CMK (cell line): ENCODE data around the gene KIAA1549.
"Not testable (repeated sequence)": the region's sequence is repeated elsewhere in the genome, so short reads cannot be mapped to it uniquely, and the experiment has no call there.

Experiments
- DNase-seq: peaks from one replicate; pipeline ENCODE4 v3.0.0-alpha.2; 2010; ENCODE audit warnings: low read depth

The KIAA1549 gene

DNA sequence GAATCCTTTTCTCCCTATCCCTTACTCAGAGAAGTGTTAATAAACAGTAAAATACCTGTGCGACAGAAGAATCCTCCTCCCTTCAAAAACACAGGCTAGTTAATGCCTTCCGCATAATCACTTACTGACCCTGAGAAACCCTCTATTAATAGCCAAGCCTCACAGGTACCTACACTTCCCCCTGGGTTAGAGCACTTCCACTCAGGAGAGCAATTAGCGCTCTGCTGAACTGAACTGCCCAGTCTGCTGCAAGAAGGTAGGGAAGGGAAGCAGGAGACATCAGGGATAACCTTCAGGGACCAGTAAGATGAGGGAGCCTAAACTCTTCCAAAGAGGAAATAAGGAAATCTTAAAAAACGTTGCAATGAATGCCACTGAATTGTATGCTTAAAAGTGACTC is 39.6 kb downstream of the KIAA1549 start:
- no peak for DNase-seq

- DNase-seq: not testable (repeated sequence)
Measured at GRCh38 chr7:138940602-138941001, 40.6 kb downstream of the KIAA1549 start.

GRCh38 chr7:138937484-138937883 is 43.7 kb downstream of the KIAA1549 start:
- DNase-seq: no peak

GRCh38 chr7:138935465-138936011 is 45.7 kb downstream of the KIAA1549 start:
- DNase-seq: no peak

DNA sequence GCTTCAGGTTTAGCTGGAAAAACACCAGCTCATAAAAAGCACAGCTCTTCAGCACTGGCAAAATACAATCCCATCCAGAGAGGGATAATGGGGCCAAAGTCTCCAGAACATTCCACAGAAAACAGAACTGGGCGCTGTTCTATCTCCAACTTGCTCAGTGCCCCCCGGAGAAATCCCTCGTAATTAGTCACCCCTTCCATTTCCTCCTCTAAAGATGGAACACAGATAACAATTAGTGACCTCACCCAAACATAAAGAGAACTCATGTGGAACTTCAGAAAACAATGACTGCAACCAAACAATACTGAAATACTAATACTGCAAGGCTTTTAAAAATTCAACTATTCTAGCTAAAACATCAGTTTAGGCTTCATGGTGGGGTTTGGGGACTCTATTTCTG is 46.3 kb downstream of the KIAA1549 start:
- no peak for DNase-seq

DNA sequence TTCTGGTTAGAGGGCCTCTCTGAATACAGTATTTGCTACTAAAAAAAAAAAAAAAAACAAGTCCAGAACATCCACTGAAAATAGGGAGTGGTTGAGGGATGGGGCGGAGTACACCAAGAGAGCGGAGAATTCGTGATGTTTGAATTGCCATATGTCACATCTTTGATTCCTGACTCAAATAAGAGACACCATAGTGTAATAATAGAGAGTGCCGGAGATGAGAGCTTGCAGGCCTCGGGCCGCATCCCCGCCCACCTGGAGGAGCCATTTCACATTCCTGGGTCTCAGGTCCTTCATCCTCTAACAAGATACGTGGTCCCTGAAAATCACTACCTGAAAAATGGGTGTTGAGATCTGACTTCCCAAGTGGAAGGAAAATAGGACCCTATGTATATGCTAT is 46.8 kb downstream of the KIAA1549 start:
- no peak for DNase-seq

DNA sequence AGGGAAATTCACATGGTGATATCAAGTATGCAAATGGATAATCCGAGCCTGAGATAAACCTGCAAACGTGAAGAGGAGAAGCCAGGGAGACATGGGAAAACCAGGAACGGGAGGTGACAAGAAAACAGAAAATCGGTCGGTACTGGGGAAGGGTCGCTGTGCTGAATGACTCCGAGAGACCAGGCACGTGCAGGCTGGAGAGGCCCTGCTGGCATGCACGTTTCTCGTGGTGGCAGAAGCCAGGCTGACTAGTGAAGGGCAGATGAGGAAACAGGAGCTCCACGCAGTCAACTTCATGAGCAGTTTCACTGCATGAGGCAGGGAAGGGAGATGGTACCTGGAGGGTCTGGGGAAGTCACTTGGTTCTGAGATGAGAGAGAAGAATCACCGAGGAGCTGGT is 48.3 kb downstream of the KIAA1549 start:
- no peak for DNase-seq

- no peak for DNase-seq
Measured at GRCh38 chr7:138932427-138932826, 48.8 kb downstream of the KIAA1549 start.

DNA sequence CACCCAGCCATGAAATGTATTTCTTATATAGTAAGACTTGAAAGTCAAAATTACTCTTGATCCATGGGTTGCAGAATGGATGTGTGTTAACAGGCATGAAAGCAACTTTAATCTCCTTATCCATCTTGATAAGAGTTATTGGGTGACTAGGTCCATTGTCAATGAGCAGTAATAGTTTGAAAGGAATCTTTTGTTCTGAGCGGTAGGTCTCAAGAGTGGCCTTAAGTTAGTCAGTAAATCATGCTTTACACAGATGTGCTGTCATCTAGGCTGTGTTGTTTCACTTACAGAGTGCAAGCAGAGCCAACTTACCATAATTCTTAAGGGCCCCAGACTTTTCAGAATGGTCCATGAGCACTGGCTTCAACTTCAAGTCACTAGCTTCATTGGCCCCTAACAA is 51.2 kb downstream of the KIAA1549 start:
- DNase-seq: no peak

DNA sequence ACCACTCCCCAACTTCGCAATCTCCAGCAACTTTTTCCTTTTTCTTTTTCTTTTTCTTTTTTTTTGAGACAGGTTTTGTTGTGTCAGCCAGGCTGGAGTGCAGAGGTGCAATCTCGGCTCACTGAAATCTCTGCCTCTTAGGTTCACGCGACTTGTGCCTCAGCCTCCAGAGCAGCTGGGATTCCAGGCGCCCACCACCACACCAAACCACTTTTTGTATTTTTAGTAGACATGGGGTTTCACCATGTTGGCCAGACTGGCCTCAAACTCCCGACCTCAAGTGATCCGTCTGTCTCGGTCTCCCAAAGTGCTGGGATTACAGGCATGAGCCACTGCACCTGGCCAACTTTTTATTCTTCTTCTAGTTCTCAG is 55.0 kb downstream of the KIAA1549 start:
- DNase-seq: no peak

DNA sequence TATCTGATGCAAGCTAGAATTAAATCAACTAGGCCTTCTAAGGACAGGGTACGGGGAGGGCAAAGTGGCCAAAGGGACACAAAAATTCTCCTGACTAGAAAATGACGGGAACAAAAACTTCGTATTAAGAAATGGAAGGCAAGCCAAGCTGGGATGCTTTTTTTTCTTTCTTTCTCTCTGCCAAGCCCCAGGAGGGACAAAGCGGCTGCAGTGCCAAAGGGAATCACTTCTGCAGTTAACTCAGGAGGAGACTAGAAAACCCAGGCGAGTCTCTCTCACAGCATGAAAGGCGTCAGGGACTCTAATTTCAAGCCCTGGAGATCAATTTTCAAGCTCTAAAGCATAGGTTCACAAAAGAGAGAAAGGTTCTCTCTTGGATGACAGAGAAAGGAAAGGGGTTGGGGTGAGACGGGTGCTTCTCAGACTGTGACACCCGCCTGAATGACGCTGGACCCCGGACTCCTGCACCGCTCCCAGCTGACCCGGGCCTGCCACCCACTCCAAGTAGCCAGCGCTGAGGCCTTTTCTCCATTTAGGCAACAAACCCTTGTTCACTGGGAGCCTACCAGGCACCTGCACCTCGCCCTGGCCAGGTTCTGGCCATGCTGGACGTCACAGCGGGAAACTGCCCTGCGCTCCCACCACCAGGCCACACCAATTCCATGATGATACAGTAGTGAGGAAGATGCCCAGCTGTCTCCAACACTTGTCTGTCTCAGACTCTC is 56.5 kb downstream of the KIAA1549 start:
- no peak for DNase-seq

DNA sequence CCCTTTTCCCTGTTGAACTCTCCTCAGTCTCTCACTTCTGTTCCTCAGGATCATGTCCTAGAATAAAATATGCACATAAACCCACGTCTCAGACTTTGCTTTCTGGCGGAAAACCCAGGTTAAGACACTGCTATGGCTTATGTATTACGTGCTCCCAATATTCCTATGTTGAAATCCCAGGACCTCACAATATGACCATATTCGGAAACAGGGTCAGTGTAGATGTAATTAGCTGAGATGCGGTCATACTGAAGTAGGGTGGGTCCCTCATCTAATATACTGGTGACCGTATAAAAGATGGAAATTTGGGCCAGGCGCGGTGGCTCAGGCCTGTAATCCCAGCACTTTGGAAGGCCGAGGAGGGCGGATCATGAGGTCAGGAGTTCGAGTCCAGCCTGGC is 59.9 kb downstream of the KIAA1549 start:
- no peak for DNase-seq

DNA sequence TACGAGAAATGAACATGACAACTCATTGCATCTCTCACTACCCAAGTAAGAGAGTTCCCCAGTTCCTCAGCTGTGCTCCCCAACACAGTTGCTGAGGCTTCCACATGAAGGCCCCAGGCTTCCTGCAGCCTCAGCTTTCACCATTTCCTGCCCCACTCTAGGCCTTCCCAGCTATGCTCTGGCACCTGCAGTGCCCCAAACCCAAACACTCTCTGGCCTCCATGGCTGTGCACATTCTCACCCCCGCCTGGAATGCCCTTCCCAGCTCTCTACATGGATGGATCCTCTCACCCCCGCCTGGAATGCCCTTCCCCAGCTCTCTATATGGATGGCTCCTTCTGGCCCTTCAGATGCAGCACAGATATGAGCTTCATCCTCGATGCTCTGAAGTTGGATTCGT is 61.3 kb downstream of the KIAA1549 start:
- DNase-seq: no peak

- no peak for DNase-seq
Measured at GRCh38 chr7:138919216-138919615, 62.0 kb downstream of the KIAA1549 start.

DNA sequence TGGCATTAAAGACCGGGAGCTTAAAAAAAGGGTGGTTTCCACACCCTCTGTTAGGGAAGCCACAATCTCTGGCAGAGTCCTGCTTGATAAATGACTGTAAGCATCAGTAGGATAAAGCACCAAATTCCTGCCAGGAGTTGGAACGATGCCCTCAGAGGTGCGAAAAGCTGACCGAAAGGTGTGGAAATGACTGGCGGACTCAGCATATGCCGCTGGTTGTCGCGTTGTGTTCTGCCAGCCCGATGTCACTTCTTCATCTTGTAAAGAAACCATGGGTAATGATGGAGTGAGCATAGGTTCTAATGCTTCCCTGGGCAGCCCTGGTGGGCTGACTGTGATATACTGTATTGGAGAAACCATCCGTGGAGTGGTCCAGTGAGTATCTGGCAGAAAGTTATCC is 62.4 kb downstream of the KIAA1549 start:
- no peak for DNase-seq

DNA sequence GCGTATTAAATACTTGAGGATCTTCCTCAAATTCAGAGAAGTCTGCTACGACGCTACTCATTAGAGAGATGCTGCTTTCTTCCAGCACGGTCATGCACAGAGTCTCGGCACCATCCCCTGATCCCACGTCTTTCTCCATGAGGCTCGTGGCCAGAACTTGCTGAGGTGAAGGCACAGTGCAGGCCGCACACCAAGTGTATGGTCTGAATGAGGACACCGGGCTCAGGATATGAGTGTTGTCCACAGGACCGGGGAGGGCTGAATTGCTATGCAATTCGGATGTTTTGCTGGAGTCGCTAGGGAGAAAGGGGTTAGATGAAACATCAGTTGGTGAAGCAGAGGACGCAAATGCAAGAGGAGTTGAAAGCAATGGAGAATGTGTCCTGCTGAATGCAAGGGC is 63.0 kb downstream of the KIAA1549 start:
- DNase-seq: no peak

- DNase-seq: no peak
Measured at GRCh38 chr7:138917771-138918170, 63.4 kb downstream of the KIAA1549 start.

DNA sequence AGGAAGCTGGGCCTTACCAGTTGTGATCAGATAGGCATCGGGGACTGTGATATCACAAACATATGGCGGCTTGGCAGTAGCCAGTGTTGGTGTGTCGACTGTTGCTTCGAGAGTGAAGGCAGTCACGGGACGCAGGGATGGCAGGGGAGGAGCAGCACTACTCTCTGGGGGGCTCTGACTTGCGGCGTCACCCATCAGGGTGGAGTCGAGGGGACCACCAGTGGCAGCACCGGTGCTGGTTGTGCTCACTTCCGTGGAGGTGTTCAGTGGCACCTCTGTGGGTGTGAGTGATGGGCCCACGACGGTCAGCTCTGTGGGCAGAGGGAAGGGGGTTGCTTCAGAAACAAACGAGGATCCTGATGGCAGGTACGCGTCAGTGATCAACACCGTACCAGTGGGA is 64.5 kb downstream of the KIAA1549 start:
- no peak for DNase-seq

DNA sequence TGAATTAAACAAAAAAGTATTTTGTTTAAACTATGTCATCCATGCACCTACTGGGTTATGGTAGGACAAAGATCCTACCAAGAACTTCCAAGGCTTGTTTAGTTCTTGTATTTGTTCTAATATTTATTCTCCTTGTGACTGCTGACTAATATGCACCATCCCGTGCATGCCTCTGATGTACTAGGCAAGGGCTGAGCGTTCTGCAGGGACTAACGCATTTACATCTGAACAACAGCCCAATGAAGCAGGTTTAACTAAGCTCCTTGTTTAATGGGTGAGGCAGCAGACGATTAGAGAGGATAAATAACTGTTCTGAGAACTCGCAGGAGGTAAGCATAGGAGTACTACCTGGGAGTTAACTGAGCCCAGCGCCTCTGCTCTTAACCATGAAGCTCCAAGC is 64.9 kb downstream of the KIAA1549 start:
- DNase-seq: no peak

DNA sequence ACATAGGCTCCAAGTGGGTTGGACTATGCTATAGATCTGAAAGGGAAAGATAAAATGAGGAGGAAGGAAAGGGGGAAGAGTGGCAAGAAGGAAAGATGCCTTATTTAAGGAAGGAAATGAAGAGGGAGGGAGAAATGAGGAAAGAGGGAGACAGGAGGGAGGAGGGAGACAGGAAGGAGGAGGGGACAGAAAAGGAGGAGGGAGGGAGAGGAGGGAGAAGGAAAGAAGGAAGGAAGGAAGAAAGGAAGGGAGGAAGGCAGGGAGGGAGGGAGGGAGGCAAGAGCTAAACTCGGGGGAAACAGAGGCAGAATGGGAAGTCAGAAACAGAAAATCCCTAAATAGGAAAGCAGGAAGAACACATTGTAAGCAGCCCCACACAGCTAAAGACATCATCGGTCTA is 67.4 kb downstream of the KIAA1549 start:
- no peak for DNase-seq

- no peak for DNase-seq
Measured at GRCh38 chr7:138911007-138911406, 70.2 kb downstream of the KIAA1549 start.

GRCh38 chr7:138907850-138908249 is 73.3 kb downstream of the KIAA1549 start:
- DNase-seq: no peak

DNA sequence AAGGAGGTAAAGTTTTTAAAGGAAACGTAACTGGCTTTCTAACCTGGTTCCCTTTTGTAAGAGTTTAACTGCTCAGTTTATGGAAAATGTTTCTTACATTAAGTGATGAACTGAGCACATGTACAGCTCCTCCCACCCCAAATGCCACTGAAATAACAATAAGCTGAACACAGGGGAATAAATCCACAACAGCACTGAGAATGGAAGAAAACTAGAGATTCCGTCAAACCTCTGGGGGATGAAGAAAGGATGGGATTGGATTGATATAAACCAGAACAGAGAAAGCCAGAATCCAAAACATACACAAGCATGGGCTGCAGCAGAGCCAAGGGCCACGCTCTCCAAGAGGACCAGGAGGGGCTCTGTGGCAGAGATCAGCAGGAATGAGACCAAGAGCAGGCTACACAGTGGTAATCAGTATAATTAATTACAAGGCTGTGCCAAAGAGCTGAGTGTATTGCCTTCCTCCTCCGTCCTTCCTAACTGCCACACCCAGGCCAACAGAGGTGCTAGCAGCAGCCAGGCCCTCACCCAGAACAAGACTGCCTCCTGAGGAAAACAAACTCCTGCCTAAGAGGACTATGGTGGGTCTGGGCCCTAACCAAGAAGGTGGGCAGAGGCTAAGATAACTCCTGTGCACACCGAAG is 73.9 kb downstream of the KIAA1549 start:
- DNase-seq: no peak
